Thyroid gland (tissue), 4 donors: ENCODE data around the gene S100A4. TPM values are rescaled to one million over a fixed set of nuclear protein-coding genes. Genes with fewer than 3 reads are reported as not detected.

Experiments
- DNase-seq, 2 donors: peaks; one replicate each; pipeline ENCODE4 v3.0.0-alpha.2; 2019
- H3K27ac ChIP-seq, 3 donors: fragments of 200-600 bp; sonication (generic); 1 replicate in 2 of 3; 2 replicates in 1 of 3; pipeline ENCODE4 v1.5.1; 2016 to 2019; ENCODE audit warnings: mild to moderate bottlenecking in 1 of 3, moderate library complexity in 1 of 3
- H3K27me3 ChIP-seq: fragments of 200-600 bp; sonication (generic); one replicate; pipeline ENCODE4 v1.5.1; 2019
- H3K36me3 ChIP-seq, 2 donors: fragments of 200-600 bp; sonication (generic); one replicate each; pipeline ENCODE4 v1.5.1; 2016 to 2019
- H3K4me1 ChIP-seq, 2 donors: fragments of 200-600 bp; sonication (generic); one replicate each; pipeline ENCODE4 v1.5.1; 2017 to 2019
- H3K4me3 ChIP-seq, 3 donors: fragments of 200-600 bp; sonication (generic); replicated peaks in 1 of 3; 1 replicate in 2 of 3; 2 replicates in 1 of 3; pipeline ENCODE4 v1.5.1; 2016; ENCODE audit warnings: mild to moderate bottlenecking in 1 of 3
- H3K9me3 ChIP-seq: fragments of 200-600 bp; sonication (generic); one replicate; pipeline ENCODE4 v1.5.1; 2017
- POLR2A ChIP-seq, 2 donors: fragments of 450-650 bp; IDR thresholded peaks; one replicate each; pipeline ENCODE4 v1.6.1; 2017; ENCODE audit warnings: antibody characterized with exemption in 2 of 2, mild to moderate bottlenecking in 2 of 2, moderate library complexity in 1 of 2
- WGBS, 2 donors: methylation state at CpG; one replicate each; pipeline ENCODE4 v1.1.5; 2017; 5-methylcytosine and 5-hydroxymethylcytosine counted together
- intact Hi-C: fragments of 100-400 bp; cut with DNase I; formaldehyde crosslinking; loops from one replicate; pipeline ENCODE4 v1.15.1; 2023
- total RNA-seq, 4 donors: library from RNA; depleted of rRNA; stranded (reverse); fragments of >200 nt; gene quantifications; one replicate each; pipeline ENCODE4 v1.2.3, GENCODE V29; 2016
- TF ChIP-seq, protein P1 (sequence below), 6 experiments: fragments of 200-600 bp in 3 of 6; fragments of 450-650 bp in 3 of 6; sonication (generic) in 3 of 6; IDR thresholded peaks; one replicate each; pipeline ENCODE4 v1.5.1; 2016 to 2019; ENCODE audit warnings: antibody characterized with exemption in 6 of 6, mild to moderate bottlenecking in 2 of 6, inconsistent platforms in 1 of 6, moderate library complexity in 1 of 6

Gene S100A4
- total RNA-seq, 4 donors from 2014 or later, result 57.3 to 251 (median 133) TPM

DNA sequence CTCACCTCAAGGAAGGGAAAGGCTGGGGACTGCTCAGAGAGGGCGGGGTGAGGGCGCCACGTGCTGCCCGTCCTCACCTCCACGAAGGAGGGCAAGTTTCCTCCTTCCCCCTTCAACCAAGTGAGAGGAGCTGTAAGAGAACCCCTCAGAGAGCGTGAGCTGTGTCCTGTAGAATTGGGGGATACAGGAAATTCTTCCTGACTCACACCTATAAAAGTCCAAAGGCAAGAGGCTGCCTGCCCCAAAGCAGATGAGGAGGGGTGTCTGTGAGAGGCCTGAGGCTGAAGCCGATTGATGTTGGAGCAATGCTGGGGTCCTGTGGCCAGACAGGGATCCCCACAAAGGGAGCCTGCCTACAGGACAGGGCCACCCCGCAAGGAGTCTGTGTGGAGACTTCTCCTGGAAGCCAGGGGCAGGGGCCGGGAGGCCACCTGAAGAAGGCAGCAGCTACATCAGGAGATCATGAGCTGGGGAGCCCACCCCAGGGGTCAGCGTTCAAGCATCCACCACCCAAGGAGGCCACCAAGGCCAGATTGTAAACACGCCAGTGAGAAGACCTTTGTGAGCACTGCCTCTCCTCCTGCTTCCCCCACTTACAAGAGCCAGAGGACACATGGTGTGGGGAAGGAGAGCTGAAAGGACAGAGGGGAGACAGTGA lies 37.6 kb downstream of the S100A4 start:
- TF ChIP-seq, protein P1, sequence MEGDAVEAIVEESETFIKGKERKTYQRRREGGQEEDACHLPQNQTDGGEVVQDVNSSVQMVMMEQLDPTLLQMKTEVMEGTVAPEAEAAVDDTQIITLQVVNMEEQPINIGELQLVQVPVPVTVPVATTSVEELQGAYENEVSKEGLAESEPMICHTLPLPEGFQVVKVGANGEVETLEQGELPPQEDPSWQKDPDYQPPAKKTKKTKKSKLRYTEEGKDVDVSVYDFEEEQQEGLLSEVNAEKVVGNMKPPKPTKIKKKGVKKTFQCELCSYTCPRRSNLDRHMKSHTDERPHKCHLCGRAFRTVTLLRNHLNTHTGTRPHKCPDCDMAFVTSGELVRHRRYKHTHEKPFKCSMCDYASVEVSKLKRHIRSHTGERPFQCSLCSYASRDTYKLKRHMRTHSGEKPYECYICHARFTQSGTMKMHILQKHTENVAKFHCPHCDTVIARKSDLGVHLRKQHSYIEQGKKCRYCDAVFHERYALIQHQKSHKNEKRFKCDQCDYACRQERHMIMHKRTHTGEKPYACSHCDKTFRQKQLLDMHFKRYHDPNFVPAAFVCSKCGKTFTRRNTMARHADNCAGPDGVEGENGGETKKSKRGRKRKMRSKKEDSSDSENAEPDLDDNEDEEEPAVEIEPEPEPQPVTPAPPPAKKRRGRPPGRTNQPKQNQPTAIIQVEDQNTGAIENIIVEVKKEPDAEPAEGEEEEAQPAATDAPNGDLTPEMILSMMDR (IDR thresholded peaks at IDR 0.05), result no peak
- TF ChIP-seq POLR2A (IDR thresholded peaks at IDR 0.05), result no peak
- peak overlapping the region in 1 of 3 donors; percentile 67 for H3K27ac ChIP-seq
- no peaks in the 10 kb centered on the region for H3K36me3 ChIP-seq
- no peaks in the 10 kb centered on the region for H3K9me3 ChIP-seq
- no peaks in the 10 kb centered on the region for H3K27me3 ChIP-seq
- peaks cover 6 to 16% of the 10 kb centered on the region in 2 donors for H3K4me1 ChIP-seq
- 84 to 85% methylated on average over 11 of the region's 11 CpGs for WGBS, 2 donors
- no peak overlapping the region for H3K4me3 ChIP-seq
- DNase-seq, result no peak
- intact Hi-C loops, result no loop called here

DNA sequence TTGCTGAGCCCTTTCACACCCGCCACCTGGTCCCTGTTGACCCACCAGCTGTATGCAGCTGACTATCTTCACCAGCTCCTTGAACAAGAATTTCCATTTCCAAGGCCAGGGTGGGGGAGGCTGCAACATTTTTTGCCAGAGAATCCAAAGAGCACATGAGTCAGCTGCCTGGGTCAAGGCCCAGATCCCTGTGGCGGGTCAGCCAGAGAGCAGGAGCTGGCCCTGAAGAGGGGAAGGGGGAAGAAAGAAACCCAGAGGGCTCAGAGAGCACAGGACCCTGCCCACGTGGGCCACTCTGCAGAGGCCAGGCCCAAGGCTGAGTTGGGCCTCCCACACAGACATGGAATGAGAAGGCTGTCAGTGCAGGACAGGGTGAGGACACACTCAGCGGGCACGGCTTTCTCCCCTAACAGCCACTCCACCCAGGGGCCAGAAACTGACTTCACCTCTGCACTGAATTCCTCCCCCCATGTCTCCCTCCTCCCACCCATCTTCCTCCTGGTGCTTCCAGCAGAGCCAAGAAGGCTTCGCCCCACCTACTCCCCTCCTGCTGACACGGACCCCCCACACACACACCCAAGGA lies 38.7 kb downstream of the S100A4 start:
- Histone ChIP-seq H3K9me3 (no peaks in the 10 kb centered on the region), H3K4me1 (peaks cover 6 to 16% of the 10 kb centered on the region in 2 donors), H3K36me3 (no peaks in the 10 kb centered on the region), H3K27ac (peak overlapping the region; percentile 27 to 67 (median 61)), H3K27me3 (no peaks in the 10 kb centered on the region), H3K4me3 (no peak overlapping the region)
- DNase-seq, result peak; percentile 69 to 85
- intact Hi-C loops, result no loop called here
- TF ChIP-seq, protein P1 (IDR thresholded peaks at IDR 0.05), result no peak
- TF ChIP-seq POLR2A (IDR thresholded peaks at IDR 0.05), result no peak
- WGBS, 2 donors, result 53 to 63% methylated on average over 6 to 7 of the region's 7 CpGs

DNA sequence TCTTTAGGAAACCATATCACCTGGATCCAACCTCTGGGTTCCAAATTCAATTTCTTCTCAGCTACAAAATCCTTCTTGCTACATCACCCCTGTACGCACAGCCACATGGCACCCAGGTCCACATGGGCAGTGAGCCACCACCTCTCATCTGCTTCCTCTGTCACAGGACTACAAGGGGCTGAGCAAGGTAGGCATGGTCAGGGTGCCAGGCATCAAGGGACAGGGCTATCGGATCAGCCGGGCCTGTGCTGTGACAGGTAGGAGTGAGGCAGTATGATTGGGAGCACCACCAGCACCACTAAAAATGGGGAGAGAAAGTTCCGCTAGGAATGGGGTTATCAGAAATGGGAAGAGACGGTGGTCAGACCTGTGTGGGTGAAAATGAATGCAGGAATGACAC lies 39.2 kb downstream of the S100A4 start:
- Histone ChIP-seq H3K4me3 (no peak overlapping the region), H3K27me3 (no peaks in the 10 kb centered on the region), H3K36me3 (no peaks in the 10 kb centered on the region), H3K9me3 (no peaks in the 10 kb centered on the region), H3K4me1 (peaks cover 6 to 16% of the 10 kb centered on the region in 2 donors), H3K27ac (peak overlapping the region in 2 of 3 donors; percentile 61 to 67)
- DNase-seq, result no peak
- 90 to 91% methylated on average over 5 of the region's 5 CpGs for WGBS, 2 donors
- intact Hi-C loops, result no loop called here
- TF ChIP-seq, protein P1 (IDR thresholded peaks at IDR 0.05), result no peak

DNA sequence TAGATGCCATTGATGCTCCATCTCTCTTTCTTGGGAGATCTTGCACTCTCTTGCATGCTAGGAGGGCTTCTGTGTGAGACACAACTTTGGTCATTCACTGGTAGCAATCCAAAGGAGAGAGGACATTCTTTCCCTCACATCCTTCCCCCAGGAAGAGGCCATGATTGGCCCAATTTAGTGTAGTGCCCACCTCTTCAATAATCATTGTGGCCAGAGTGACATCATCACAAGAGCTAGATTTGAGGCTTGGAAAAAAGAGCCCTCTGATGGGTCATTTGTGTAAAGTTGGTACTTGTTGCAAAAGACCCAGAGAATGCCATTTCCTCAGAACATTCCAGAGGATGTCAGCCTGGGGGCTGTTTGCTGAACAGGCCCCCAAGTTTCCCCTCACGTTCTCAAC lies 40.0 kb downstream of the S100A4 start:
- DNase-seq, result no peak
- WGBS, 2 donors, result 91 to 96% methylated on average over 1 of the region's 1 CpG

DNA sequence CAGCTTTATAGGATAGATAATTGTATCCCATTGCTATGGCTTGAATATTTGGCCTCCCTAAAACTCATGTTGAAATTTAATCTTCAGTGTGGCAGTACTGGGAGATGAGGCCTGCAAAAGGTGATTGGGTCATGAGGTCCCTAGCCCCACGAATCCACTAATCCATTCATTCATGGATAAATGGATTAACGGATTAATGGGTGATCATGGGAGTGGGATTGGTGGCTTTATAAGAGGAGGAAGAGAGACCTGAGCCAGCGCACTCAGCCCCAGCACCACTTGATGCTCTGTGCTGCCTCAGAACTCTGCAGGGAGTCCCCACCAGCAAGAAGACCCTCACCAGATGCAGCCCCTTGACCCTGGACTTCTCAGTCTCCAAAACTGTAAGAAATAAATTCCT lies 41.8 kb downstream of the S100A4 start:
- Histone ChIP-seq H3K27ac (no peak overlapping the region), H3K4me3 (no peak overlapping the region), H3K9me3 (no peaks in the 10 kb centered on the region), H3K4me1 (peaks cover 6 to 16% of the 10 kb centered on the region in 2 donors), H3K36me3 (no peaks in the 10 kb centered on the region), H3K27me3 (no peaks in the 10 kb centered on the region)
- intact Hi-C loops, result no loop called here
- 85% methylated on average over 3 of the region's 3 CpGs for WGBS, 2 donors
- no peak for DNase-seq
- TF ChIP-seq, protein P1 (IDR thresholded peaks at IDR 0.05), result no peak
- TF ChIP-seq POLR2A (IDR thresholded peaks at IDR 0.05), result no peak

More for the DNA sequence above, 40.0 kb downstream of the S100A4 start:
- Histone ChIP-seq H3K4me1 (peaks cover 6 to 16% of the 10 kb centered on the region in 2 donors), H3K27ac (no peak overlapping the region), H3K36me3 (no peaks in the 10 kb centered on the region), H3K9me3 (no peaks in the 10 kb centered on the region), H3K27me3 (no peaks in the 10 kb centered on the region), H3K4me3 (no peak overlapping the region)
- intact Hi-C loops, result no loop called here
- TF ChIP-seq, protein P1 (IDR thresholded peaks at IDR 0.05), result no peak
- no peak for TF ChIP-seq POLR2A (IDR thresholded peaks at IDR 0.05)
